AG09309 (cell line): Measurements from ENCODE around the gene RNF220.

Experiments used
- DNase-seq: peaks from one replicate; pipeline ENCODE4 v3.0.0-alpha.2; 2010; ENCODE audit warnings: low read depth
- H3K4me3 ChIP-seq: 2 replicates; pipeline ENCODE4 v1.5.1; 2011; ENCODE audit warnings: mild to moderate bottlenecking, low read depth, low read length, moderate library complexity; ENCODE audit not compliant: control insufficient read depth
- CTCF ChIP-seq: IDR thresholded peaks from 2 replicates; pipeline ENCODE4 v1.5.1; 2011; ENCODE audit warnings: mild to moderate bottlenecking, low read depth, low read length, inconsistent platforms; ENCODE audit not compliant: insufficient read depth, control insufficient read depth; ENCODE audit errors: missing control alignments

RNF220 gene

GRCh38 chr1:44640200-44640853, 235.3 kb downstream of the RNF220 start:
- no peak for DNase-seq
- no peak for TF ChIP-seq CTCF
- no peak overlapping the region for H3K4me3 ChIP-seq

GRCh38 chr1:44641126-44642102, 236.4 kb downstream of the RNF220 start:
- no peak for DNase-seq
- no peak overlapping the region for H3K4me3 ChIP-seq
- no peak for TF ChIP-seq CTCF

GRCh38 chr1:44642255-44642654, 237.2 kb downstream of the RNF220 start:
- TF ChIP-seq CTCF: no peak
- H3K4me3 ChIP-seq: no peak overlapping the region
- no peak for DNase-seq

- H3K4me3 ChIP-seq: no peak overlapping the region
- TF ChIP-seq CTCF: no peak
- DNase-seq: no peak
These were observed 237.9 kb downstream of the RNF220 start for GRCh38 chr1:44642925-44643324.

GRCh38 chr1:44643721-44644334, 238.8 kb downstream of the RNF220 start:
- TF ChIP-seq CTCF: no peak
- H3K4me3 ChIP-seq: no peak overlapping the region
- DNase-seq: no peak

- no peak overlapping the region for H3K4me3 ChIP-seq
- TF ChIP-seq CTCF: no peak
- DNase-seq: no peak
These were observed 239.8 kb downstream of the RNF220 start for GRCh38 chr1:44644806-44645205.
